22Rv1 (cell line): ENCODE data around the gene C1RL.

Experiments
- ZFX ChIP-seq: fragments of 450-650 bp; IDR thresholded peaks from 2 replicates; pipeline ENCODE4 v1.6.1; 2017; ENCODE audit warnings: antibody characterized with exemption, borderline replicate concordance
- TF ChIP-seq, protein P1 (sequence below): fragments of 450-650 bp; IDR thresholded peaks from 2 replicates; pipeline ENCODE4 v1.5.1; 2017; ENCODE audit warnings: mild to moderate bottlenecking

DNA sequence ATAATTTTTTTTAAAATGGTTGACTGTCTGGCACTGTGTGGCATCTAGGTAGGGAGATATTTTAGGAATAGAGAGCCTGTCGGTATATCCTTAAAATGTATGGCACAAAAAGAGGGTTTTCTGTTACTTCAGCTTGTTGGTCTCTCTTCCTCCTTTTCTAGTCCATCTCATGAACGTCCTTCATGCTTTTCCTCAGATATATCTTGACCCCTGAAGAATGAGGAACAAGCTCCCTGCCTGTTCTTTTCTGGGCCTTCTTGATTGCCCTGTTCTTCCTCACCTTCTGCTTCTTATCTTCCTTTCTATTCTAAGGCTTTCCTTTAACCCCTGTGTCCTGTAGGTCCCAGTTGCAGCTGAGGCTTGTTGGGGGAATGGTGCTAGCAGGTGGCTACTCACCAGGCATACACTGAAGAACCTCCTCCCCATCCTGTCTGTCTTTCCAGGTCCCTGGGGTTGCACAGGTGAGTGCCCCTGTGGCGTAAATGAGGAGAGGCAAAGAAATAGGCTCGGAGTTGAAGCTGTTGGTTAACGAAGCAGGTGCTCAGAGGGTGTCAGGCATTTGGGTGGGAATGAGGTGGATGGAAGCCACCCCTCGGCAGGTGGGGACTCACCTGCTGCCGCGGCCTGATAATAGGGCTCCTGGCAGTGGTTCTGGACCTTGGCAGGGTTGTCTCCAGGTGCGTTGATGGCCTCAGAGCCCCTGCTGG lies 9.6 kb downstream of the C1RL start:
- TF ChIP-seq, protein P1, sequence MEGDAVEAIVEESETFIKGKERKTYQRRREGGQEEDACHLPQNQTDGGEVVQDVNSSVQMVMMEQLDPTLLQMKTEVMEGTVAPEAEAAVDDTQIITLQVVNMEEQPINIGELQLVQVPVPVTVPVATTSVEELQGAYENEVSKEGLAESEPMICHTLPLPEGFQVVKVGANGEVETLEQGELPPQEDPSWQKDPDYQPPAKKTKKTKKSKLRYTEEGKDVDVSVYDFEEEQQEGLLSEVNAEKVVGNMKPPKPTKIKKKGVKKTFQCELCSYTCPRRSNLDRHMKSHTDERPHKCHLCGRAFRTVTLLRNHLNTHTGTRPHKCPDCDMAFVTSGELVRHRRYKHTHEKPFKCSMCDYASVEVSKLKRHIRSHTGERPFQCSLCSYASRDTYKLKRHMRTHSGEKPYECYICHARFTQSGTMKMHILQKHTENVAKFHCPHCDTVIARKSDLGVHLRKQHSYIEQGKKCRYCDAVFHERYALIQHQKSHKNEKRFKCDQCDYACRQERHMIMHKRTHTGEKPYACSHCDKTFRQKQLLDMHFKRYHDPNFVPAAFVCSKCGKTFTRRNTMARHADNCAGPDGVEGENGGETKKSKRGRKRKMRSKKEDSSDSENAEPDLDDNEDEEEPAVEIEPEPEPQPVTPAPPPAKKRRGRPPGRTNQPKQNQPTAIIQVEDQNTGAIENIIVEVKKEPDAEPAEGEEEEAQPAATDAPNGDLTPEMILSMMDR = no peak
- no peak for TF ChIP-seq ZFX
